Inflammatory macrophage treated with lipopolysaccharide for 4 hours (primary cell): ENCODE measurements around the gene TACC2.
A peak's percentile ranks its signal among the peaks of the same experiment; 100 is the strongest.
"Not testable (repeated sequence)": the region's sequence is repeated elsewhere in the genome, so short reads cannot be mapped to it uniquely, and the experiment has no call there.

ENCODE experiments used
- DNase-seq: peaks from one replicate; pipeline ENCODE4 v3.0.0-alpha.2; 2020

The TACC2 gene

GRCh38 chr10:121988361-121989324 is at the start of gene TACC2:
TACC2 (plus strand) TSS chr10:121989163; CDS start chr10:122021982, 32,819 bp downstream.
- DNase-seq: no peak

GRCh38 chr10:121941532-121941931 is 47.4 kb upstream of the TACC2 start:
- DNase-seq: no peak

GRCh38 chr10:121942749-121943416 is 46.1 kb upstream of the TACC2 start:
- peak; percentile 73 for DNase-seq

- peak; percentile 68 for DNase-seq
These were observed 41.3 kb upstream of the TACC2 start for GRCh38 chr10:121947343-121948330.

- DNase-seq: no peak
These were observed 39.9 kb upstream of the TACC2 start for GRCh38 chr10:121949049-121949448.

- DNase-seq: no peak
These were observed 39.5 kb upstream of the TACC2 start for GRCh38 chr10:121949451-121949850.

GRCh38 chr10:121952226-121952625 is 36.7 kb upstream of the TACC2 start:
- no peak for DNase-seq

- DNase-seq: no peak
These were observed 32.6 kb upstream of the TACC2 start for GRCh38 chr10:121956111-121957061.

- DNase-seq: no peak
These were observed 29.3 kb upstream of the TACC2 start for GRCh38 chr10:121959671-121960070.

GRCh38 chr10:121961456-121961855 is 27.5 kb upstream of the TACC2 start:
- no peak for DNase-seq

- no peak for DNase-seq
These were observed 23.0 kb upstream of the TACC2 start for GRCh38 chr10:121965996-121966395.

GRCh38 chr10:121969086-121969485 is 19.9 kb upstream of the TACC2 start:
- DNase-seq: not testable (repeated sequence)

- no peak for DNase-seq
These were observed 14.9 kb upstream of the TACC2 start for GRCh38 chr10:121974019-121974534.

GRCh38 chr10:121974535-121975294 is 14.2 kb upstream of the TACC2 start, which contains the start of gene NSMCE4A:
NSMCE4A (minus strand) TSS chr10:121975217; CDS start chr10:121975165, 52 bp downstream.
- peak; percentile 84 for DNase-seq

- DNase-seq: no peak
These were observed 13.5 kb upstream of the TACC2 start for GRCh38 chr10:121975295-121976086.

- DNase-seq: no peak
These were observed 12.4 kb upstream of the TACC2 start for GRCh38 chr10:121976607-121977006.

- no peak for DNase-seq
These were observed 10.5 kb upstream of the TACC2 start for GRCh38 chr10:121978511-121978910.

GRCh38 chr10:121981346-121981745 is 7.6 kb upstream of the TACC2 start:
- peak; percentile 48 for DNase-seq

GRCh38 chr10:121983852-121984251 is 5.1 kb upstream of the TACC2 start:
- DNase-seq: no peak
